GM12878 (cell line): Measurements from ENCODE around the gene STXBP1. TPM values are rescaled to one million over a fixed set of nuclear protein-coding genes. Genes with fewer than 3 reads are reported as not detected.

Experiments
- ATAC-seq: fragments of 200-7000 bp; cut with Tn5 transposase; 3 replicates; pipeline ENCODE4 v1.9.1; 2020; ENCODE audit warnings: mild to moderate bottlenecking, moderate library complexity
- BruUV-seq: library from RNA; stranded (reverse); fragments of 400-500 nt; replicated peaks from 2 replicates; lab custom pipeline; 2021; lab: Mats Ljungman, UMichigan
- CTCF ChIA-PET: fragments of 300-600 bp; sonication (Branson Sonifier 250); formaldehyde crosslinking; extraction: SDS; loops from one replicate; lab custom pipeline; 2021; ENCODE audit warnings: inconsistent platforms; lab: Yijun Ruan, JAX
- POLR2A ChIA-PET: fragments of 350-600 bp; formaldehyde crosslinking; extraction: SDS; loops from one replicate; lab custom pipeline; 2021; ENCODE audit warnings: inconsistent platforms; lab: Charles Lee
- RAD21 ChIA-PET: fragments of 300-600 bp; sonication (Branson Sonifier 250); formaldehyde crosslinking; loops from one replicate; lab custom pipeline; 2023; ENCODE audit warnings: antibody characterized with exemption; ENCODE audit not compliant: unreplicated experiment; lab: Charles Lee
- SMC1A ChIA-PET: fragments of 300-600 bp; sonication (Branson Sonifier 250); formaldehyde crosslinking; loops from one replicate; lab custom pipeline; 2023; ENCODE audit not compliant: unreplicated experiment, uncharacterized antibody; lab: Charles Lee
- DNase-seq: peaks from one replicate; pipeline ENCODE4 v3.0.0-alpha.2; 2011; ENCODE audit warnings: low read depth, low spot score
- FAIRE-seq: peaks from 3 replicates; lab custom pipeline; 2011; peaks lifted over from hg19 to GRCh38; lab: Jason Lieb, UNC
- H2AFZ ChIP-seq: 2 replicates; pipeline ENCODE4 v1.6.0; 2011; ENCODE audit warnings: low read depth, low read length, control low read depth; ENCODE audit not compliant: control insufficient read depth
- H3K27ac ChIP-seq: 2 replicates; pipeline ENCODE4 v1.5.1; 2011; ENCODE audit warnings: control low read depth; ENCODE audit not compliant: control insufficient read depth, insufficient read depth
- H3K27me3 ChIP-seq, 2 experiments: replicated peaks in 1 of 2; 2 replicates each; pipeline versions ENCODE4 v1.6.0 to v1.6.1; 2011; ENCODE audit warnings: low read length in 1 of 2; ENCODE audit not compliant: control insufficient read depth in 2 of 2, insufficient read depth in 2 of 2
- H3K36me3 ChIP-seq, 2 experiments: 2 replicates each; pipeline ENCODE4 v1.5.1; 2011; ENCODE audit warnings: low read length in 1 of 2; ENCODE audit not compliant: control insufficient read depth in 2 of 2, insufficient read depth in 2 of 2
- H3K4me1 ChIP-seq: 2 replicates; pipeline ENCODE4 v1.6.1; 2011; ENCODE audit warnings: mild to moderate bottlenecking, low read length, moderate library complexity, mixed read lengths; ENCODE audit not compliant: control insufficient read depth, insufficient read depth
- H3K4me2 ChIP-seq: 2 replicates; pipeline ENCODE4 v1.6.0; 2011; ENCODE audit warnings: control low read depth; ENCODE audit not compliant: control insufficient read depth, insufficient read depth
- H3K4me3 ChIP-seq: fragments of 200-600 bp; sonication (generic); 2 replicates; pipeline ENCODE4 v1.5.1; 2016
- H3K79me2 ChIP-seq: 2 replicates; pipeline ENCODE4 v1.6.0; 2011; ENCODE audit warnings: low read length; ENCODE audit not compliant: control insufficient read depth, insufficient read depth
- H3K9ac ChIP-seq: 2 replicates; pipeline ENCODE4 v1.8.0; 2011; ENCODE audit warnings: low read length, control low read depth, mixed read lengths; ENCODE audit not compliant: control insufficient read depth, insufficient read depth
- H3K9me3 ChIP-seq: replicated peaks from 3 replicates; pipeline ENCODE4 v1.5.1; 2011; ENCODE audit warnings: mild to moderate bottlenecking, low read length; ENCODE audit not compliant: control insufficient read depth, insufficient read depth
- H4K20me1 ChIP-seq: 2 replicates; pipeline ENCODE4 v1.6.0; 2011; ENCODE audit not compliant: control insufficient read depth, insufficient read depth
- DPF2 ChIP-seq: fragments of 450-650 bp; IDR thresholded peaks from 2 replicates; pipeline ENCODE4 v1.6.1; 2017; ENCODE audit warnings: mild to moderate bottlenecking
- EP300 ChIP-seq, 2 experiments: fragments of 150-350 bp in 1 of 2; IDR thresholded peaks; 2 replicates each; pipeline ENCODE4 v1.6.1; 2011 to 2012; ENCODE audit warnings: low read depth in 2 of 2, low read length in 2 of 2, borderline replicate concordance in 1 of 2, improper control_type of control experiment in 1 of 2, inconsistent platforms in 1 of 2; ENCODE audit not compliant: control insufficient read depth in 1 of 2
- EZH2 ChIP-seq: IDR thresholded peaks from 2 replicates; pipeline ENCODE4 v1.6.1; 2012; ENCODE audit warnings: low read depth, mild to moderate bottlenecking, control low read depth, inconsistent platforms, low read length, borderline replicate concordance; ENCODE audit not compliant: control insufficient read depth
- MTA2 ChIP-seq: fragments of 450-650 bp; IDR thresholded peaks from 2 replicates; pipeline ENCODE4 v1.6.1; 2016; ENCODE audit warnings: low read depth, mild to moderate bottlenecking, moderate library complexity
- NFIC ChIP-seq: IDR thresholded peaks from 2 replicates; pipeline ENCODE4 v1.6.1; 2012; ENCODE audit warnings: low read depth, mild to moderate bottlenecking, inconsistent platforms, low read length, moderate library complexity
- NRF1 ChIP-seq: conservative IDR thresholded peaks from 2 replicates; pipeline ENCODE4 v1.6.1; 2011; ENCODE audit warnings: mild to moderate bottlenecking, low read depth, low read length, improper control_type of control experiment
- RB1 ChIP-seq: fragments of 450-650 bp; formaldehyde crosslinking; IDR thresholded peaks from 2 replicates; pipeline ENCODE4 v1.6.1; 2017; ENCODE audit warnings: mild to moderate bottlenecking, borderline replicate concordance
- SMAD1 ChIP-seq: fragments of 450-650 bp; IDR thresholded peaks from 2 replicates; pipeline ENCODE4 v1.6.1; 2018; ENCODE audit warnings: mild to moderate bottlenecking, low read depth; ENCODE audit not compliant: partially characterized antibody
- SREBF1 ChIP-seq: IDR thresholded peaks from 2 replicates; pipeline ENCODE4 v1.6.1; 2012; ENCODE audit warnings: mild to moderate bottlenecking, low read length
- TBL1XR1 ChIP-seq: IDR thresholded peaks from 2 replicates; pipeline ENCODE4 v1.6.1; 2012; ENCODE audit warnings: low read depth, low read length, improper control_type of control experiment
- ZNF384 ChIP-seq: IDR thresholded peaks from 2 replicates; pipeline ENCODE4 v1.6.1; 2012; ENCODE audit warnings: low read depth, mild to moderate bottlenecking, low read length, improper control_type of control experiment, borderline replicate concordance
- whole genome bisulfite sequencing: methylation state at CpG from one replicate; pipeline ENCODE4 v1.1.6; 2016; ENCODE audit warnings: low lambda C conversion rate; ENCODE audit not compliant: insufficient replicate concordance, insufficient coverage; ENCODE audit errors: missing lambda C conversion rate; 5-methylcytosine and 5-hydroxymethylcytosine counted together
- in situ Hi-C: fragments of 300-500 bp; cut with MboI; formaldehyde crosslinking; loops from 9 replicates; pipeline ENCODE4 v1.14.3; 2018; ENCODE audit warnings: mixed read lengths
- intact Hi-C: fragments of 100-400 bp; cut with micrococcal nuclease; formaldehyde crosslinking; loops from one replicate; pipeline ENCODE4 v1.14.2; 2022; ENCODE audit not compliant: unreplicated experiment
- polyA plus RNA-seq, 11 experiments: library from polyadenylated mRNA; depleted of rRNA in 4 of 11; unstranded in 6 of 11; stranded (reverse) in 5 of 11; fragments of >200 nt; fragmentation: Nextera tagmentation in 4 of 11; fragmentation: Illumina TruSeq in 1 of 11; extraction: Ambion mirVana in 4 of 11; extraction: Trizol in 1 of 11; gene quantifications; 1 replicate in 1 of 11; 2 replicates in 10 of 11; pipeline versions ENCODE4 v1.2.1 to v1.2.3, GENCODE V29; 2011 to 2016; ENCODE audit warnings: inconsistent platforms in 2 of 11, missing spikeins in 2 of 11, low read depth in 1 of 11
- total RNA-seq, 4 experiments: library from RNA; depleted of rRNA in 3 of 4; stranded (reverse); fragments of >200 nt in 3 of 4; fragmentation: Illumina TruSeq in 1 of 4; extraction: Trizol in 1 of 4; gene quantifications; 2 replicates each; pipeline versions ENCODE4 v1.2.1 to v1.2.3, GENCODE V29; 2013 to 2021
- TF ChIP-seq, protein P1 (sequence below): fragments of 450-650 bp; IDR thresholded peaks from 2 replicates; pipeline ENCODE4 v1.6.1; 2017; ENCODE audit warnings: mild to moderate bottlenecking
- TF ChIP-seq, protein P2 (sequence below): fragments of 450-650 bp; IDR thresholded peaks from 2 replicates; pipeline ENCODE4 v1.6.1; 2018; ENCODE audit warnings: mild to moderate bottlenecking, low read depth, moderate library complexity; ENCODE audit not compliant: partially characterized antibody
- TF ChIP-seq, protein P3 (sequence below): fragments of 450-650 bp; conservative IDR thresholded peaks from 2 replicates; pipeline ENCODE4 v1.6.1; 2017; ENCODE audit warnings: mild to moderate bottlenecking, moderate library complexity

The STXBP1 gene
- total and polyA plus RNA-seq, 10 of the 15 experiments (the other 5 are each of a cell fraction or from before 2014, with no cell fraction given) = 0.08 to 0.85 (median 0.31) TPM; not detected in 3

DNA sequence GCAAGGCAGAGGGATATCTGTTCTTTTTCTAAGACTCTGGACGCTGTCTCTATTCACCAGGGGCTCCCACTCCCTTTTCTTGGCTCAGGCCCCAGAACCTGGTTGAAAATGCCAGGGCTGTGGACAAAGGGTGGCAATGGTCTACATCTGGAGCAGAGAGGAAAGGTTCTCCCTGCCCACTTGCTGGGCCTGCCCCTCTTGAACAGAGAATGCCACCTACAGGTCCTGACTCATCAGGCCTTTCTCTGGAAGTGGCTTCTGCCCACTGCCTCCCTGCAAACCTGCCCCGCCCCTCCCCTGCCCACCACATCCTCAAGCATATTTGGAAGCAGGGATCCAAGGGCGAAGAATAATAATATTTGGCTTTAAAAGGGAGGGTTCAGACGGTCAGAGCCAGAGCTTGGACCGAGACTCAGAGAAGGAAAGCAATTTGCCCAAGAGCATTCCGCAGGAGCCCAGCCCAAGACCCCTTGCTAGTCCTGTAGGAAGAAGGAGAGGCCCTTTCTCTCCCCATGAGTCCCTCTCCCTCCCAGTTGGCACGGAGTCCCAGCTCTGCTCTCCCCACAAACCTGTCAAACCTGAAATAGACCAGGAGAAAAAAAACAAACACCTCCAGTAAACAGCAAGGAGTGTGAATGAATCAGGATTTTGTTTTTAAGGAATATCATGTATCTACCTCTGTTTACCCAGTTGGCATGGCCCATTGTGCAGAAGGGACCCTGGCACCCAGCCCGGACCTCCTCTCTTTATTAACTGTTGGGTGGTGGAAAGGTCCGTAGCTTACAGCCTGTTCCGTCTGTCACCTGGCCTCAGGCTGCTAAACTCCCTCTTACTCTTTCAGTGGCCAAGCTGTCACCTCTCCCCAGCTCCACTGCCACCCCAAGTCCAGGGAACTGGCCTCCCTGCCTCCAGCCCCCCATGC lies 37.7 kb upstream of the STXBP1 start:
- WGBS = 53% methylated on average over 10 of the region's 10 CpGs
- CTCF ChIA-PET = interaction anchor here (1.8 to 1.9 kb wide), 2 partner anchors 11 to 342 kb away, joined by 4 to 5 read pairs; no protein-coding TSS in a partner anchor
- intact Hi-C loops = no loop called here
- Histone ChIP-seq H3K4me1 (peaks cover 17% of the 10 kb centered on the region), H3K27me3 (no peaks in the 10 kb centered on the region; a peak in 1 of 4 replicates), H2AFZ (no peak overlapping the region), H3K79me2 (no peaks in the 10 kb centered on the region), H3K4me3 (no peak overlapping the region), H3K36me3 (no peaks in the 10 kb centered on the region), H4K20me1 (no peaks in the 10 kb centered on the region), H3K4me2 (no peak overlapping the region), H3K9ac (no peak overlapping the region), H3K9me3 (no peaks in the 10 kb centered on the region), H3K27ac (no peak overlapping the region)
- no peak for FAIRE-seq
- POLR2A ChIA-PET = interaction anchor here (0.6 kb wide), 1 partner anchor 575 kb away, joined by 3 read pairs; no protein-coding TSS in a partner anchor
- ATAC-seq = no peak
- RAD21 ChIA-PET = interaction anchor here (0.7 kb wide), 1 partner anchor 45 kb away, joined by 3 read pairs; no protein-coding TSS in a partner anchor
- no TSS peak for BruUV-seq
- SMC1A ChIA-PET = interaction anchor here (2.9 kb wide), 1 partner anchor 11 kb away, joined by 10 read pairs; no protein-coding TSS in a partner anchor
- in situ Hi-C loops = no loop called here
- DNase-seq = no peak
- TF ChIP-seq, protein P1, sequence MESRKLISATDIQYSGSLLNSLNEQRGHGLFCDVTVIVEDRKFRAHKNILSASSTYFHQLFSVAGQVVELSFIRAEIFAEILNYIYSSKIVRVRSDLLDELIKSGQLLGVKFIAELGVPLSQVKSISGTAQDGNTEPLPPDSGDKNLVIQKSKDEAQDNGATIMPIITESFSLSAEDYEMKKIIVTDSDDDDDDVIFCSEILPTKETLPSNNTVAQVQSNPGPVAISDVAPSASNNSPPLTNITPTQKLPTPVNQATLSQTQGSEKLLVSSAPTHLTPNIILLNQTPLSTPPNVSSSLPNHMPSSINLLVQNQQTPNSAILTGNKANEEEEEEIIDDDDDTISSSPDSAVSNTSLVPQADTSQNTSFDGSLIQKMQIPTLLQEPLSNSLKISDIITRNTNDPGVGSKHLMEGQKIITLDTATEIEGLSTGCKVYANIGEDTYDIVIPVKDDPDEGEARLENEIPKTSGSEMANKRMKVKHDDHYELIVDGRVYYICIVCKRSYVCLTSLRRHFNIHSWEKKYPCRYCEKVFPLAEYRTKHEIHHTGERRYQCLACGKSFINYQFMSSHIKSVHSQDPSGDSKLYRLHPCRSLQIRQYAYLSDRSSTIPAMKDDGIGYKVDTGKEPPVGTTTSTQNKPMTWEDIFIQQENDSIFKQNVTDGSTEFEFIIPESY = no peak
- no peak for TF ChIP-seq NRF1
- no peak for TF ChIP-seq DPF2
- TF ChIP-seq, protein P2, sequence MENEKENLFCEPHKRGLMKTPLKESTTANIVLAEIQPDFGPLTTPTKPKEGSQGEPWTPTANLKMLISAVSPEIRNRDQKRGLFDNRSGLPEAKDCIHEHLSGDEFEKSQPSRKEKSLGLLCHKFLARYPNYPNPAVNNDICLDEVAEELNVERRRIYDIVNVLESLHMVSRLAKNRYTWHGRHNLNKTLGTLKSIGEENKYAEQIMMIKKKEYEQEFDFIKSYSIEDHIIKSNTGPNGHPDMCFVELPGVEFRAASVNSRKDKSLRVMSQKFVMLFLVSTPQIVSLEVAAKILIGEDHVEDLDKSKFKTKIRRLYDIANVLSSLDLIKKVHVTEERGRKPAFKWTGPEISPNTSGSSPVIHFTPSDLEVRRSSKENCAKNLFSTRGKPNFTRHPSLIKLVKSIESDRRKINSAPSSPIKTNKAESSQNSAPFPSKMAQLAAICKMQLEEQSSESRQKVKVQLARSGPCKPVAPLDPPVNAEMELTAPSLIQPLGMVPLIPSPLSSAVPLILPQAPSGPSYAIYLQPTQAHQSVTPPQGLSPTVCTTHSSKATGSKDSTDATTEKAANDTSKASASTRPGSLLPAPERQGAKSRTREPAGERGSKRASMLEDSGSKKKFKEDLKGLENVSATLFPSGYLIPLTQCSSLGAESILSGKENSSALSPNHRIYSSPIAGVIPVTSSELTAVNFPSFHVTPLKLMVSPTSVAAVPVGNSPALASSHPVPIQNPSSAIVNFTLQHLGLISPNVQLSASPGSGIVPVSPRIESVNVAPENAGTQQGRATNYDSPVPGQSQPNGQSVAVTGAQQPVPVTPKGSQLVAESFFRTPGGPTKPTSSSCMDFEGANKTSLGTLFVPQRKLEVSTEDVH = no peak
- TF ChIP-seq NFIC = no peak
- no peak for TF ChIP-seq EP300 (IDR thresholded peaks at IDR 0.05; ENCODE audit: borderline replicate concordance in 1 of 2, control insufficient read depth in 1 of 2, low read depth in 2 of 2, low read length in 2 of 2)
- no peak for TF ChIP-seq RB1
- no peak for TF ChIP-seq TBL1XR1
- TF ChIP-seq ZNF384 = no peak
- no peak for TF ChIP-seq MTA2
- no peak for TF ChIP-seq EZH2
- no peak for TF ChIP-seq SREBF1
- TF ChIP-seq, protein P3, sequence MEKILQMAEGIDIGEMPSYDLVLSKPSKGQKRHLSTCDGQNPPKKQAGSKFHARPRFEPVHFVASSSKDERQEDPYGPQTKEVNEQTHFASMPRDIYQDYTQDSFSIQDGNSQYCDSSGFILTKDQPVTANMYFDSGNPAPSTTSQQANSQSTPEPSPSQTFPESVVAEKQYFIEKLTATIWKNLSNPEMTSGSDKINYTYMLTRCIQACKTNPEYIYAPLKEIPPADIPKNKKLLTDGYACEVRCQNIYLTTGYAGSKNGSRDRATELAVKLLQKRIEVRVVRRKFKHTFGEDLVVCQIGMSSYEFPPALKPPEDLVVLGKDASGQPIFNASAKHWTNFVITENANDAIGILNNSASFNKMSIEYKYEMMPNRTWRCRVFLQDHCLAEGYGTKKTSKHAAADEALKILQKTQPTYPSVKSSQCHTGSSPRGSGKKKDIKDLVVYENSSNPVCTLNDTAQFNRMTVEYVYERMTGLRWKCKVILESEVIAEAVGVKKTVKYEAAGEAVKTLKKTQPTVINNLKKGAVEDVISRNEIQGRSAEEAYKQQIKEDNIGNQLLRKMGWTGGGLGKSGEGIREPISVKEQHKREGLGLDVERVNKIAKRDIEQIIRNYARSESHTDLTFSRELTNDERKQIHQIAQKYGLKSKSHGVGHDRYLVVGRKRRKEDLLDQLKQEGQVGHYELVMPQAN = no peak
- TF ChIP-seq SMAD1 = no peak
